Fibroblast of the conjunctiva (primary cell): ENCODE measurements around the gene NPFFR1.
"Not testable (repeated sequence)": the region's sequence is repeated elsewhere in the genome, so short reads cannot be mapped to it uniquely, and the experiment has no call there.

ENCODE experiments used
- DNase-seq: peaks from one replicate; pipeline ENCODE4 v3.0.0-alpha.2; 2010; ENCODE audit warnings: low read depth

Gene NPFFR1

GRCh38 chr10:70255329-70256299 lies 28.2 kb downstream of the NPFFR1 start:
- no peak for DNase-seq

GRCh38 chr10:70254778-70255328 lies 29.0 kb downstream of the NPFFR1 start:
- no peak for DNase-seq

GRCh38 chr10:70253878-70254765 lies 29.7 kb downstream of the NPFFR1 start:
- no peak for DNase-seq

GRCh38 chr10:70250961-70251680 lies 32.7 kb downstream of the NPFFR1 start:
- no peak for DNase-seq

- no peak for DNase-seq
Measured at GRCh38 chr10:70247360-70247759, 36.4 kb downstream of the NPFFR1 start.

GRCh38 chr10:70241081-70241480 lies 42.7 kb downstream of the NPFFR1 start:
- DNase-seq: no peak

- DNase-seq: not testable (repeated sequence)
Measured at GRCh38 chr10:70239986-70240385, 43.8 kb downstream of the NPFFR1 start.

- DNase-seq: not testable (repeated sequence)
Measured at GRCh38 chr10:70239077-70239976, 44.5 kb downstream of the NPFFR1 start.

GRCh38 chr10:70237958-70238536 lies 45.8 kb downstream of the NPFFR1 start:
- not testable (repeated sequence) for DNase-seq

- DNase-seq: peak; percentile 89
Measured at GRCh38 chr10:70234668-70235447, 48.9 kb downstream of the NPFFR1 start.

- no peak for DNase-seq
Measured at GRCh38 chr10:70233939-70234300, 49.9 kb downstream of the NPFFR1 start.

GRCh38 chr10:70233109-70233938 lies 50.5 kb downstream of the NPFFR1 start, which contains the start of gene PPA1:
Gene PPA1 (minus strand): TSS chr10:70233429. CDS start chr10:70233327, 102 bp downstream.
- DNase-seq: peak; percentile 91

GRCh38 chr10:70232859-70233108 lies 51.0 kb downstream of the NPFFR1 start:
- DNase-seq: no peak

GRCh38 chr10:70232155-70232858 lies 51.5 kb downstream of the NPFFR1 start:
- no peak for DNase-seq

- no peak for DNase-seq
Measured at GRCh38 chr10:70228491-70228890, 55.3 kb downstream of the NPFFR1 start.

- DNase-seq: no peak
Measured at GRCh38 chr10:70227548-70228320, 56.1 kb downstream of the NPFFR1 start.

GRCh38 chr10:70223728-70224127 lies 60.1 kb downstream of the NPFFR1 start:
- no peak for DNase-seq
